GM18499 (cell line): ENCODE data around the gene EXD3.

Source experiments
- ATAC-seq: cut with Tn5 transposase; IDR thresholded peaks from one replicate; pipeline ENCODE4 v1.9.1; 2021; ENCODE audit warnings: moderate number of reproducible peaks; ENCODE audit not compliant: insufficient read depth, unreplicated experiment

EXD3 gene

GRCh38 chr9:137433349-137433915 is 10.5 kb upstream of the EXD3 start:
- ATAC-seq: no peak

GRCh38 chr9:137432687-137433348 is 9.9 kb upstream of the EXD3 start:
- no peak for ATAC-seq

- ATAC-seq: no peak
These were observed 8.5 kb upstream of the EXD3 start for GRCh38 chr9:137431416-137431931.

GRCh38 chr9:137430723-137431415 is 7.9 kb upstream of the EXD3 start:
- ATAC-seq: no peak

- no peak for ATAC-seq
These were observed 7.2 kb upstream of the EXD3 start for GRCh38 chr9:137429974-137430722.

GRCh38 chr9:137429546-137429890 is 6.6 kb upstream of the EXD3 start:
- ATAC-seq: no peak

GRCh38 chr9:137428841-137429545 is 6.0 kb upstream of the EXD3 start:
- no peak for ATAC-seq

GRCh38 chr9:137428311-137428630 is 5.3 kb upstream of the EXD3 start:
- ATAC-seq: no peak

GRCh38 chr9:137427454-137428310 is 4.7 kb upstream of the EXD3 start:
- ATAC-seq: no peak

DNA sequence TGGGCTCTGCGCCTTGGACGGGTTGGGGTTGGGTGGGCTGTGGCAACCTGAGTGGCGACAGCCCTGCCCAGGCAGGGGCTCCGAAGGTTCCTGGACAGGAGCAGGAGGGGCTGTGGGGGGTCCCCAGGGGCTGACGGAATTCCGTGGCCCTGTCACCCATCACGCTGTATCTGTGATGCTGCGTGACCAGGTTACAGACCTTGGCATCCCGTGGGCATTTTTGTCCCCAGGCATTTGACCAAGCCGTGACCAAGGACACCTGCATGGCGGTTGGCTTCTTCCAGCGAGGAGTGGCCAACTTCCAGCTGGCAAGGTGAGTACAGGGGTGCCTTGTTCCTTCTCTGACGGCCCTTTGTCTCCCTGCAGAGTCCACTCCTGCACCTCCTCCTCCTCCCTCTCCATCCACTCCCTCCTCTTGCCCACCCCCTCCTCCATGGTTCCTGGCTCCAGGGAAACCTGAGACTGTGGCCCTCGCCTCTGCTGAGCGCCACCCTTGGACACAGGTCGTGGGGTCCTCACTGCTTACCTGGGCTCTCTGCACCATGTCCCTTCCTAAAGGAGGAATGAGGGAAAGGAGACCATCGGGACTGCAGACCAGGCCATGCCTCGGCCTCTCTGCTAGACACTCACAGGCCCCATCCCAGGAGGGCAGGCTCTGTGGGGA is 3.2 kb upstream of the EXD3 start:
- ATAC-seq: no peak

DNA sequence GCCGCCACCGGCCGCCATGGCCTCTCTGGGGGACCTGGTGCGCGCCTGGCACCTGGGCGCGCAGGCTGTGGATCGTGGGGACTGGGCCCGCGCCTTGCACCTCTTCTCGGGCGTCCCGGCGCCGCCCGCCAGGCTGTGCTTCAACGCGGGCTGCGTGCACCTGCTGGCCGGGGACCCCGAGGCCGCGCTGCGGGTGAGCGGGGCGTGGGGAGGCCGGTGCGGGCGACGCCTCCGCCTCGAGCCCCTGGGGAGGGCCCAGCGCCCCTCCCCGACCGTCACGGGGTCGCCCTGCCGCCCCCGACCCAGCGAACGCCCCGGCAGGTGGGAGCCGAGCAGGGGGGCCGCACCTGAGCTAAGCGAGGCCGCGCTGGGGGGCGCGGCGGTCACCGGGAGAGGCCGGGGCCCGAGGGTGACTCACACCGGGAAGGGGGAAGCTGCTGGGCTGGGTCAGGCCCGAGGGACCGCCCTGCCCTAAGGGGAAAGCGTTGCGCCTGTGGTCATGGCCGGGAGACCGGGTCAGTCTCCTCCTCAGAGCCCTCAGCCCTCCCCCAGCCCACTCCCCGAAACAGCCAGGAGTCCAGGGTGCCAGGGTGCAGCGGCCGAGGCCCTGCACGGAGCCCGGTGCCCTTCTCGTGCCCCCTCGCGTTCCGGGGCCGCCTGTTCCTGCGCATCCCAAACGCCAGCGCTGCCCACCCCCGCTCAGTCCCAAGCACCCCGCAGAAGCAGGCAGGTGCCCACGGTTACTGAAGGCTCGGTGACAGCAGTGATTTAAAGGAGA is 741 bp upstream of the EXD3 start:
- no peak for ATAC-seq

GRCh38 chr9:137421838-137422603 is 941 bp downstream of the EXD3 start:
- ATAC-seq: no peak

DNA sequence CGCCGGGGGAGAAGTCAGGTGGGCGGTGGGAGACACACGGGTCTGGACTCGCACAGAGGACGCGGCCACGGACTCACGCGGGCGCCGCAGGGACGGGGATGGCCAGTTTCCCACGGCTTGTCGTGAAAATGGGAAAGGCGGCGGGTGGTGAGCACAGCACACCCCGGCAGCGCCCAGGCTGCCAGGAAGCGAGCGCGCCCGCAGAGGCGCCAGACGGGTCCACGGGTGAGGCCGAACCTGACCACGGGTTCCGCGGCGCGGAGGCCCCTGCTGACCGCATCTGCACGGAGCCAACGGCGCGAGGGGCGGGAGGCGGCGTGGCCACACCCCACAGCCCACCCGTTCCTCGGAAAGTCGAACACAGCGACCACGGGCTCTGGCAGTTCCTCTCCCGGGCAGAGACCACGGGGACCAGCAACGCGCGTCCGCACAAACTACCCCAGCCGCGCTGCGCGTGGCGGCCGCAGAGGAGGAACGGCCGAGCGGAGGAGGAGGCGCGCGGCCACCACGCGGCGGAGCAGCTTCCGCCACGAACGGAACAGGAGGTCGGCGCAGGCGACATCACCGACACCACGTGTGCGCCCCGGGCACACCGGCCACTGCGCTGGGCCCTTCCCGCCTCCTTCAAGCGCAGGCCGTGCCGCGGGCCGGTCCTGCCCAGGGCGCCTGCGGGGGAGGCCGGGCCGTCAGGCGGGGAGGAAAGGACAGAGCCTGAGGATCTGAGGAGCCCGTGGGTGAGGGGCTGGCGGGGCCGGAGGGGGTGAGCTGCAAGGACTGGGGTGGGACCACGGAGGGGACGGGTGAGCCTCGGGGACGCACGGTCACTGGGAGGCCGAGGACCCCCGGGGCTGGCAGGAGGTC is 5.6 kb downstream of the EXD3 start:
- no peak for ATAC-seq

DNA sequence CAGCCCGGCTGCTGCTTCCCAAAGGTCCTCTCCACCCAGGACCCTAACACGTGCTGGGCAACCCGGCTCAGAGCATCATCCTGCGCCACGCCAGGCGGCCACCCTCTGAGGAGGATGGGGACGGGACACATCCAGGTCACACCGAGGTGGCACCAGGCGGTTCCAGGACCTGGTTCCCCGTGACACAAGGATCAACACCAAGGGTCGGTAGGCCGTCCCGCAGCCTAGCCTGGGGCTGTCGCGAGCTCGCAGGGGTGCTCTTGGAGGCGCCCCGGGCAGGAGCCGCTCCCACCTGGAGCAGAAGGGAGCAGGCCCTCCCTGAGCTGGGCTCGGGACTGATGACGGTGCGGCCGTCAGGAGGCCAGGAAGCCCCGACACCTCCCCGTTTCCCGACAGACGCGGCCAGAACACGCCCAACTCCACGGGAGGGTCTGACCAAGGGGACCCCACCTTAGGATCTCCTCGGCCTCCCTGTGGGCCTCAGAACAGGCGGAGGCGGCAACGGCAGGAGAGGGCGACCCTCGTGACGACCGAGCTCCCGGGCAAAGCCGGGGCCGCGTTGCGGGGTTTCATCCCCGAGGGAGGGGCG is 6.3 kb downstream of the EXD3 start:
- no peak for ATAC-seq

- ATAC-seq: no peak
These were observed 6.9 kb downstream of the EXD3 start for GRCh38 chr9:137416006-137416562.

GRCh38 chr9:137415451-137415850 is 7.5 kb downstream of the EXD3 start:
- ATAC-seq: no peak
